ENCODE results near the gene ENAH.
"Not testable (repeated sequence)": the region's sequence is repeated elsewhere in the genome, so short reads cannot be mapped to it uniquely, and the experiment has no call there.

ENAH gene

GRCh38 chr1:225520587-225521227 is 132.2 kb downstream of the ENAH start:
- no peak for DNase-seq

GRCh38 chr1:225519166-225519863 is 133.6 kb downstream of the ENAH start:
- DNase-seq, result no peak

GRCh38 chr1:225517697-225518096 is 135.2 kb downstream of the ENAH start:
- DNase-seq, result no peak

- DNase-seq, result no peak
These were observed 135.7 kb downstream of the ENAH start for GRCh38 chr1:225517221-225517620.

GRCh38 chr1:225514671-225515081 is 138.2 kb downstream of the ENAH start:
- DNase-seq, result no peak

GRCh38 chr1:225513576-225513975 is 139.3 kb downstream of the ENAH start:
- not testable (repeated sequence) for DNase-seq

GRCh38 chr1:225511828-225512381 is 141.0 kb downstream of the ENAH start:
- DNase-seq, result no peak

- not testable (repeated sequence) for DNase-seq
These were observed 142.2 kb downstream of the ENAH start for GRCh38 chr1:225510740-225511139.

GRCh38 chr1:225509770-225510169 is 143.2 kb downstream of the ENAH start:
- DNase-seq, result no peak

GRCh38 chr1:225509376-225509707 is 143.6 kb downstream of the ENAH start:
- no peak for DNase-seq

GRCh38 chr1:225508538-225509375 is 144.2 kb downstream of the ENAH start:
- no peak for DNase-seq

- DNase-seq, result no peak
These were observed 146.2 kb downstream of the ENAH start for GRCh38 chr1:225506727-225507126.

GRCh38 chr1:225504776-225505175 is 148.1 kb downstream of the ENAH start:
- DNase-seq, result no peak

GRCh38 chr1:225500624-225501192 is 152.2 kb downstream of the ENAH start:
- DNase-seq, result no peak

GRCh38 chr1:225498549-225499136 is 154.3 kb downstream of the ENAH start:
- DNase-seq, result no peak

GRCh38 chr1:225494789-225495359 is 158.0 kb downstream of the ENAH start:
- DNase-seq, result no peak

GRCh38 chr1:225493591-225494246 is 159.2 kb downstream of the ENAH start:
- DNase-seq, result no peak

GRCh38 chr1:225488676-225489075 is 164.2 kb downstream of the ENAH start:
- DNase-seq, result no peak

- DNase-seq, result no peak
These were observed 166.1 kb downstream of the ENAH start for GRCh38 chr1:225486856-225487255.

GRCh38 chr1:225485991-225486530 is 166.9 kb downstream of the ENAH start:
- DNase-seq, result no peak

GRCh38 chr1:225485226-225485625 is 167.7 kb downstream of the ENAH start:
- DNase-seq, result no peak

Data from activated CD8-positive, alpha-beta memory T cell treated with anti-CD3 and anti-CD28 coated beads, Interleukin-2, amount 50 U/mL, for 48 hours (primary cell).